Measurements from ENCODE around the gene SMCO2.

SMCO2 gene

DNA sequence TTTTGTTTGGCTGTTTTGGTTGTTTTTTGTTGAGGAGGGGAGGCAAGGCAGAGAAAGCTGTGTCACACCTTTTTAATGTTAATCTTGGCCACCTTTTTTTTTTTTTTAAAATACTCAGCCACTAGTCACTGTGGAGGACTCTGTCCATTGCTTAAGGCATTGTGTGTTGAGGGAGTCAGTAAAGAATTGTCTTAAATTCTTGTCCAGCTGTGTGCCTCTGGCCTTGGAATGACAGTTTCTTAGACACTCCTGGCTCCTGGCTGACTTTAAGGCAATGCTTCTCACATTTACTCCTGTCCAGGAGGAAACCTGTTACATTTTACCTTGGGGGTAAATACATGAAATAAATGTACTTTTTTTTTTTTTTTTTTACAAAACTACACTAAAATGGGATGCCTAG is 18.1 kb upstream of the SMCO2 start (continued):
- TF ChIP-seq ZNF565 (CRISPR knock-in tag; conservative IDR thresholded peaks at IDR 0.05; ENCODE audit: low read depth) (no peak), ESRRG (CRISPR knock-in tag; IDR thresholded peaks at IDR 0.05) (no peak), ZFP3 (CRISPR knock-in tag; IDR thresholded peaks at IDR 0.05) (no peak), TCF4 (CRISPR knock-in tag; IDR thresholded peaks at IDR 0.05; ENCODE audit: borderline replicate concordance) (no peak)

DNA sequence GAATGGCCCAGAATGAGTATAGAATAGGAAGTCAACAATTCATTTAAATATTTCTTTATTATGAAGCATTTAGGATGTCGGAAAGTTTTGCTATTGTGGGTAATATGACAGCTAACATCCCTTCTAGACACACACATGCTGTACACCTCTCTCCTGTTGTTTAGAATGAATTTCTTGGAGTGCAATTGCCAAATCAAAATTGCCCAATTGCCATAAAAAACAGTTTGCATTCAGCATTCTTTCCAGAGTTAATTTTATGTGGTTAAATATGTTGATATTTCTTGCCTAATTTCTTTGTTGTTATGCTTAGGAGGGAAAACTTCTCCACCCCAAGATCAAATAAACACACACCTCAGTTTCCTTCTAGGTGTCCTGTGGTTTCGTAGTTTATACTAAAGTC is 16.9 kb upstream of the SMCO2 start:
- no peak for TF ChIP-seq CSDC2 (CRISPR knock-in tag; IDR thresholded peaks at IDR 0.05)
- TF ChIP-seq ARNTL (CRISPR knock-in tag; IDR thresholded peaks at IDR 0.05; ENCODE audit: borderline replicate concordance, low read depth), result no peak
- TF ChIP-seq, protein P1, sequence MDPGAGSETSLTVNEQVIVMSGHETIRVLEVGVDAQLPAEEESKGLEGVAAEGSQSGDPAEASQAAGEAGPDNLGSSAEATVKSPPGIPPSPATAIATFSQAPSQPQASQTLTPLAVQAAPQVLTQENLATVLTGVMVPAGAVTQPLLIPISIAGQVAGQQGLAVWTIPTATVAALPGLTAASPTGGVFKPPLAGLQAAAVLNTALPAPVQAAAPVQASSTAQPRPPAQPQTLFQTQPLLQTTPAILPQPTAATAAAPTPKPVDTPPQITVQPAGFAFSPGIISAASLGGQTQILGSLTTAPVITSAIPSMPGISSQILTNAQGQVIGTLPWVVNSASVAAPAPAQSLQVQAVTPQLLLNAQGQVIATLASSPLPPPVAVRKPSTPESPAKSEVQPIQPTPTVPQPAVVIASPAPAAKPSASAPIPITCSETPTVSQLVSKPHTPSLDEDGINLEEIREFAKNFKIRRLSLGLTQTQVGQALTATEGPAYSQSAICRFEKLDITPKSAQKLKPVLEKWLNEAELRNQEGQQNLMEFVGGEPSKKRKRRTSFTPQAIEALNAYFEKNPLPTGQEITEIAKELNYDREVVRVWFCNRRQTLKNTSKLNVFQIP (CRISPR knock-in tag; IDR thresholded peaks at IDR 0.05; ENCODE audit: borderline replicate concordance, low read depth), result no peak
- no peak for TF ChIP-seq ZNF8 (CRISPR knock-in tag; IDR thresholded peaks at IDR 0.05)
- no peak for TF ChIP-seq ZNF565 (CRISPR knock-in tag; conservative IDR thresholded peaks at IDR 0.05; ENCODE audit: low read depth)
- TF ChIP-seq ZFP3 (CRISPR knock-in tag; IDR thresholded peaks at IDR 0.05), result no peak
- TF ChIP-seq GLIS3 (CRISPR knock-in tag; IDR thresholded peaks at IDR 0.05), result no peak
- TF ChIP-seq TOX (CRISPR knock-in tag; IDR thresholded peaks at IDR 0.05; ENCODE audit: borderline replicate concordance), result no peak
- TF ChIP-seq BACH2 (CRISPR knock-in tag; IDR thresholded peaks at IDR 0.05; ENCODE audit: borderline replicate concordance), result no peak
- ATAC-seq, result no peak

DNA sequence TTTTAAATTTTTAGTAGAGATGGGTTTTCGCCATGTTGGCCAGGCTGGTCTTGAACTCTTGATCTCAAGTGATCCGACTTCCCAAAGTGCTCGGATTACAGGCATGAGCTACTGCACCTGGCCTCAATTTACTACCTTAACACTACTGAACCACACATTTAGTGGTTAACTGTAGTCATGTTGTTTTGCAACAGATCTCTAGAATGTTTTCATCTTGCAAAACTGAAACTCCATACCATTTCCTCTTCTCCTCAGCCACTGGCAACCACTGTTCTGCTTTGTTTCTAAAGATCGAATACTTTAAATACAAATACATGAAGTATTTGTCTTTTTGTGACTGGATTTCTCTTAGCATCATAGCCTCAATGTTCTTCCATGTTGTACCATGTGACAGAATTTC is 15.4 kb upstream of the SMCO2 start:
- TF ChIP-seq PPARA (CRISPR knock-in tag; IDR thresholded peaks at IDR 0.05; ENCODE audit: borderline replicate concordance), result no peak
- TF ChIP-seq ARNTL (CRISPR knock-in tag; IDR thresholded peaks at IDR 0.05; ENCODE audit: borderline replicate concordance, low read depth), result no peak
- TF ChIP-seq ESRRG (CRISPR knock-in tag; IDR thresholded peaks at IDR 0.05), result no peak
- TF ChIP-seq ZC3H10 (CRISPR knock-in tag; IDR thresholded peaks at IDR 0.05), result no peak
- no peak for ATAC-seq

DNA sequence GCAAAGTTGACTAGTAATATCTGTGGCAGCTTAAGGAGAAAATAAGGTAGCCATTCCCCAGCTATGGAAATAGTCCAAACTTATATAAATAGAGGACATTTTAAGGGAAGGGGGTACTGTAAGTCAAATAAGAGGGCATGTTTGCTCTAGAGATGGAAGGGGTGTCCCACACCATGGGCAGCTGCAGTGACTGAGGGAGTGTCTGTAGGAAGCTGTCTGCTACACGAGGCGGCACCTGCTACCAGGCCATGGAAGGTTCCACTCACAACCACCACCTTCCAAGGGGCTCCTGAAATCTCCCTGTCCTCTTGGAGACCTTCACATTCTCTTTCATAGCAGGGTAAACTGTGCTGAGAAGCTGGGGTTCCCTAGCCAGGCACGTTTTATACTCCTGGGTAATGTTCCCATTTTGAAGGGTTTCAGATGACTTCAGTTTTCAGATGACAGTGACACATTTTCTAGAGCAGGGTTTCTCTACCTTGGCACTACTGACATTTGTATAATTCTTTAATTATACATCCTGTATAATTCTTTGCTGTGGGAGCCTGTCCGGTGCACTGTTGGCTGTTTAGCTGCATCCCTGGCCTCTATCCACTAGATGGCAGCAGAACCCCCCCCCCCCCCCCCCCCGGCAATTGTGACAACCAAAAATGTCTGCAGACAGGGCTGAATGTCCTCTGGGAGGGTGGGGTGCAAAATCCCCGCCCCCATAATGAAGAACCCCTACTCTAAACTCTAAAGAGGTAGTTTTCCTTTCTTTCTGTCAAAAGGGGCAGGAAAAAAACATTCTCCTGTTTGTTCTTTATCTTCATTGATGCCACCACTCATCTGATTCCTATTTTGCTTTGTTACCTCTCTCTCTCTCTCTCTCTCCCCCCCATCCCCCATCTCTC is 11.6 kb upstream of the SMCO2 start:
- peak; percentile 70 for ATAC-seq
- TF ChIP-seq TOX (CRISPR knock-in tag; IDR thresholded peaks at IDR 0.05; ENCODE audit: borderline replicate concordance), result no peak
- TF ChIP-seq, protein P1 (CRISPR knock-in tag; IDR thresholded peaks at IDR 0.05; ENCODE audit: borderline replicate concordance, low read depth), result no peak

DNA sequence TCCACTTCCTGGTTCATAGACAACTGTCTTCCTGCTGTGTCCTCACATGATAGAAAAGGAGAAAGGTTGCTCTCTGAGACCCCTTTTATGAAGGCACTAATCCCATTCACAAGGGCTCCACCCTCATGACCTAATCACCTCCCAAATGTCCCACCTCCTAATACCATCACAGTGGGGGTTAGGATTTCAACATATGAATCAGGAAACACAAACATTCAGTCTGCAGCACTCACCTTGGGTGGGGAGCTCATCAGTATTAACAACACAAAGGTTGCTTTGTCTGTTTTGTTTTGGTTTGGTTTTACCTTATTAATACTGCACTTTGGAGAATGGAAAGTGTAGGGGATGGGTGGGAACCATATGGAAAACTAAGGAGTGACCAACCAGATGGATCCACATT is 10.5 kb upstream of the SMCO2 start:
- TF ChIP-seq, protein P2, sequence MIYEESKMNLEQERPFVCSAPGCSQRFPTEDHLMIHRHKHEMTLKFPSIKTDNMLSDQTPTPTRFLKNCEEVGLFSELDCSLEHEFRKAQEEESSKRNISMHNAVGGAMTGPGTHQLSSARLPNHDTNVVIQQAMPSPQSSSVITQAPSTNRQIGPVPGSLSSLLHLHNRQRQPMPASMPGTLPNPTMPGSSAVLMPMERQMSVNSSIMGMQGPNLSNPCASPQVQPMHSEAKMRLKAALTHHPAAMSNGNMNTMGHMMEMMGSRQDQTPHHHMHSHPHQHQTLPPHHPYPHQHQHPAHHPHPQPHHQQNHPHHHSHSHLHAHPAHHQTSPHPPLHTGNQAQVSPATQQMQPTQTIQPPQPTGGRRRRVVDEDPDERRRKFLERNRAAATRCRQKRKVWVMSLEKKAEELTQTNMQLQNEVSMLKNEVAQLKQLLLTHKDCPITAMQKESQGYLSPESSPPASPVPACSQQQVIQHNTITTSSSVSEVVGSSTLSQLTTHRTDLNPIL (CRISPR knock-in tag; IDR thresholded peaks at IDR 0.05; ENCODE audit: low read depth), result no peak
- TF ChIP-seq CSDC2 (CRISPR knock-in tag; IDR thresholded peaks at IDR 0.05), result no peak
- TF ChIP-seq ZC3H10 (CRISPR knock-in tag; IDR thresholded peaks at IDR 0.05), result no peak
- TF ChIP-seq ZFP30 (CRISPR knock-in tag; IDR thresholded peaks at IDR 0.05), result no peak
- TF ChIP-seq SNAI2 (CRISPR knock-in tag; IDR thresholded peaks at IDR 0.05), result no peak
- TF ChIP-seq, protein P1 (CRISPR knock-in tag; IDR thresholded peaks at IDR 0.05; ENCODE audit: borderline replicate concordance, low read depth), result no peak
- TF ChIP-seq, protein P3, sequence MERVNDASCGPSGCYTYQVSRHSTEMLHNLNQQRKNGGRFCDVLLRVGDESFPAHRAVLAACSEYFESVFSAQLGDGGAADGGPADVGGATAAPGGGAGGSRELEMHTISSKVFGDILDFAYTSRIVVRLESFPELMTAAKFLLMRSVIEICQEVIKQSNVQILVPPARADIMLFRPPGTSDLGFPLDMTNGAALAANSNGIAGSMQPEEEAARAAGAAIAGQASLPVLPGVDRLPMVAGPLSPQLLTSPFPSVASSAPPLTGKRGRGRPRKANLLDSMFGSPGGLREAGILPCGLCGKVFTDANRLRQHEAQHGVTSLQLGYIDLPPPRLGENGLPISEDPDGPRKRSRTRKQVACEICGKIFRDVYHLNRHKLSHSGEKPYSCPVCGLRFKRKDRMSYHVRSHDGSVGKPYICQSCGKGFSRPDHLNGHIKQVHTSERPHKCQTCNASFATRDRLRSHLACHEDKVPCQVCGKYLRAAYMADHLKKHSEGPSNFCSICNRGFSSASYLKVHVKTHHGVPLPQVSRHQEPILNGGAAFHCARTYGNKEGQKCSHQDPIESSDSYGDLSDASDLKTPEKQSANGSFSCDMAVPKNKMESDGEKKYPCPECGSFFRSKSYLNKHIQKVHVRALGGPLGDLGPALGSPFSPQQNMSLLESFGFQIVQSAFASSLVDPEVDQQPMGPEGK (CRISPR knock-in tag; IDR thresholded peaks at IDR 0.05; ENCODE audit: borderline replicate concordance), result no peak
- TF ChIP-seq ISL1 (CRISPR knock-in tag; IDR thresholded peaks at IDR 0.05), result no peak
- no peak for TF ChIP-seq TOX (CRISPR knock-in tag; IDR thresholded peaks at IDR 0.05; ENCODE audit: borderline replicate concordance)
- no peak for TF ChIP-seq ESRRG (CRISPR knock-in tag; IDR thresholded peaks at IDR 0.05)
- no peak for TF ChIP-seq GLIS3 (CRISPR knock-in tag; IDR thresholded peaks at IDR 0.05)
- TF ChIP-seq ZNF70 (CRISPR knock-in tag; IDR thresholded peaks at IDR 0.05), result no peak
- TF ChIP-seq, protein P4, sequence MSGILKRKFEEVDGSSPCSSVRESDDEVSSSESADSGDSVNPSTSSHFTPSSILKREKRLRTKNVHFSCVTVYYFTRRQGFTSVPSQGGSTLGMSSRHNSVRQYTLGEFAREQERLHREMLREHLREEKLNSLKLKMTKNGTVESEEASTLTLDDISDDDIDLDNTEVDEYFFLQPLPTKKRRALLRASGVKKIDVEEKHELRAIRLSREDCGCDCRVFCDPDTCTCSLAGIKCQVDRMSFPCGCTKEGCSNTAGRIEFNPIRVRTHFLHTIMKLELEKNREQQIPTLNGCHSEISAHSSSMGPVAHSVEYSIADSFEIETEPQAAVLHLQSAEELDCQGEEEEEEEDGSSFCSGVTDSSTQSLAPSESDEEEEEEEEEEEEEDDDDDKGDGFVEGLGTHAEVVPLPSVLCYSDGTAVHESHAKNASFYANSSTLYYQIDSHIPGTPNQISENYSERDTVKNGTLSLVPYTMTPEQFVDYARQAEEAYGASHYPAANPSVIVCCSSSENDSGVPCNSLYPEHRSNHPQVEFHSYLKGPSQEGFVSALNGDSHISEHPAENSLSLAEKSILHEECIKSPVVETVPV (CRISPR knock-in tag; IDR thresholded peaks at IDR 0.05), result no peak
- ATAC-seq, result no peak

All from SK-N-SH treated with all-trans-retinoic acid at 6 μM for 48 hours (cell line).